A549 (cell line): ENCODE data around the gene DGCR2. TPM values are rescaled to one million over a fixed set of nuclear protein-coding genes. Genes with fewer than 3 reads are reported as not detected.

Experiments used
- ATAC-seq, 2 experiments: fragments of 200-7000 bp in 1 of 2; fragments of >200 bp in 1 of 2; cut with Nextera tagmentation in 1 of 2; cut with Tn5 transposase in 1 of 2; 3 replicates each; pipeline versions ENCODE4 v1.8.0 to v1.9.1; 2018 to 2020; ENCODE audit warnings: mild to moderate bottlenecking in 1 of 2, moderate library complexity in 1 of 2
- CTCF ChIA-PET: fragments of 300-600 bp; sonication (Branson Sonifier 250); formaldehyde crosslinking; extraction: SDS; loops from one replicate; lab custom pipeline; 2021; ENCODE audit warnings: antibody characterized with exemption, inconsistent platforms; lab: Yijun Ruan, JAX
- POLR2A ChIA-PET: fragments of 350-600 bp; formaldehyde crosslinking; extraction: SDS; loops from one replicate; lab custom pipeline; 2021; ENCODE audit warnings: antibody characterized with exemption, inconsistent platforms; lab: Yijun Ruan, JAX
- DNase-seq, 2 experiments: peaks; one replicate each; pipeline versions ENCODE4 v3.0.0 to v3.0.0-alpha.2; 2011 to 2016; ENCODE audit warnings: low read depth in 1 of 2, low spot score in 1 of 2
- FAIRE-seq: peaks from 2 replicates; lab custom pipeline; 2011; peaks lifted over from hg19 to GRCh38; lab: Jason Lieb, UNC
- H3K27ac ChIP-seq, 2 experiments: fragments of >200 bp; sonication (Bioruptor Twin); formaldehyde crosslinking; 3 replicates each; pipeline ENCODE4 v1.5.1; 2016 to 2017
- H3K4me1 ChIP-seq: fragments of >200 bp; sonication (Bioruptor Twin); formaldehyde crosslinking; 3 replicates; pipeline ENCODE4 v1.6.1; 2016
- H3K4me2 ChIP-seq: fragments of >200 bp; sonication (Bioruptor Twin); formaldehyde crosslinking; 3 replicates; pipeline ENCODE4 v1.6.1; 2016
- H3K4me3 ChIP-seq: fragments of >200 bp; sonication (Bioruptor Twin); formaldehyde crosslinking; 3 replicates; pipeline ENCODE4 v1.5.1; 2016
- H3K9me3 ChIP-seq: fragments of >200 bp; sonication (Bioruptor Twin); formaldehyde crosslinking; 3 replicates; pipeline ENCODE4 v1.6.1; 2016
- BCL3 ChIP-seq: fragments of >200 bp; sonication (Bioruptor Twin); formaldehyde crosslinking; IDR thresholded peaks from 3 replicates; pipeline ENCODE4 v1.6.1; 2016
- BHLHE40 ChIP-seq: IDR thresholded peaks from 2 replicates; pipeline ENCODE4 v1.6.1; 2012; ENCODE audit warnings: low read depth, low read length, inconsistent platforms
- CBX2 ChIP-seq: fragments of 200-600 bp; sonication (generic); IDR thresholded peaks from 2 replicates; pipeline ENCODE4 v1.6.1; 2016; ENCODE audit warnings: low read depth, mild to moderate bottlenecking, borderline replicate concordance
- CBX8 ChIP-seq: fragments of 200-600 bp; sonication (generic); IDR thresholded peaks from 2 replicates; pipeline ENCODE4 v1.6.1; 2016
- CHD4 ChIP-seq: fragments of 200-600 bp; sonication (generic); IDR thresholded peaks from 2 replicates; pipeline ENCODE4 v1.6.1; 2016; ENCODE audit warnings: antibody characterized with exemption, mild to moderate bottlenecking, borderline replicate concordance
- CTCF ChIP-seq: fragments of >200 bp; sonication (Bioruptor Twin); formaldehyde crosslinking; IDR thresholded peaks from 3 replicates; pipeline ENCODE4 v1.5.1; 2016
- E2F6 ChIP-seq: IDR thresholded peaks from 2 replicates; pipeline ENCODE4 v1.6.1; 2012; ENCODE audit warnings: low read depth, borderline replicate concordance
- EHF ChIP-seq: fragments of 250-450 bp; sonication (Bioruptor Pico); IDR thresholded peaks from 2 replicates; pipeline ENCODE4 v1.5.0; 2020; ENCODE audit warnings: mild to moderate bottlenecking
- FOSB ChIP-seq: fragments of 250-450 bp; sonication (Bioruptor Pico); IDR thresholded peaks from 2 replicates; pipeline ENCODE4 v1.5.0; 2020; ENCODE audit warnings: mild to moderate bottlenecking, moderate library complexity
- FOSL2 ChIP-seq, 2 experiments: fragments of 450-650 bp in 1 of 2; fragments of >200 bp in 1 of 2; sonication (Bioruptor Twin) in 1 of 2; formaldehyde crosslinking; IDR thresholded peaks; 2 replicates each; pipeline versions ENCODE4 v1.5.0 to v1.6.1; 2016 to 2020; ENCODE audit warnings: mild to moderate bottlenecking in 1 of 2, moderate library complexity in 1 of 2
- GATA3 ChIP-seq: IDR thresholded peaks from 2 replicates; pipeline ENCODE4 v1.6.1; 2012; ENCODE audit warnings: borderline replicate concordance
- HDAC2 ChIP-seq: fragments of 200-600 bp; sonication (generic); IDR thresholded peaks from 2 replicates; pipeline ENCODE4 v1.6.1; 2016
- HEYL ChIP-seq: fragments of 250-450 bp; sonication (Bioruptor Pico); IDR thresholded peaks from 2 replicates; pipeline ENCODE4 v1.8.0; 2021; ENCODE audit warnings: mild to moderate bottlenecking, moderate library complexity
- HOXB13 ChIP-seq: fragments of 250-450 bp; sonication (Bioruptor Pico); IDR thresholded peaks from 2 replicates; pipeline ENCODE4 v1.5.0; 2020; ENCODE audit warnings: low read depth, mild to moderate bottlenecking, moderate library complexity
- KDM1A ChIP-seq: fragments of 200-600 bp; sonication (generic); IDR thresholded peaks from 2 replicates; pipeline ENCODE4 v1.6.1; 2016; ENCODE audit warnings: low read depth, mild to moderate bottlenecking
- MAFK ChIP-seq: fragments of 450-650 bp; IDR thresholded peaks from 2 replicates; pipeline ENCODE4 v1.6.1; 2014; ENCODE audit not compliant: partially characterized antibody
- MAX ChIP-seq: IDR thresholded peaks from 2 replicates; pipeline ENCODE4 v1.6.1; 2012
- MAZ ChIP-seq: fragments of 150-350 bp; IDR thresholded peaks from 2 replicates; pipeline ENCODE4 v1.6.1; 2014; ENCODE audit warnings: antibody characterized with exemption, low read depth, low read length, borderline replicate concordance
- NFE2L2 ChIP-seq: fragments of 150-350 bp; conservative IDR thresholded peaks from 2 replicates; pipeline ENCODE4 v1.6.1; 2014; ENCODE audit warnings: low read length
- NR3C1 ChIP-seq: fragments of >200 bp; sonication (Bioruptor Twin); formaldehyde crosslinking; IDR thresholded peaks from 3 replicates; pipeline ENCODE4 v1.6.1; 2017
- POLR2AphosphoS2 ChIP-seq: conservative IDR thresholded peaks from 2 replicates; pipeline ENCODE4 v1.6.1; 2012; ENCODE audit warnings: low read length, improper control_type of control experiment, inconsistent platforms
- RAD21 ChIP-seq, 2 experiments: fragments of >200 bp in 1 of 2; sonication (Bioruptor Twin) in 1 of 2; formaldehyde crosslinking in 1 of 2; IDR thresholded peaks in 1 of 2; conservative IDR thresholded peaks in 1 of 2; 2 replicates in 1 of 2; 3 replicates in 1 of 2; pipeline ENCODE4 v1.6.1; 2012 to 2018; ENCODE audit warnings: inconsistent platforms in 1 of 2
- RCOR1 ChIP-seq: fragments of 150-350 bp; IDR thresholded peaks from 2 replicates; pipeline ENCODE4 v1.6.1; 2014; ENCODE audit warnings: antibody characterized with exemption, low read length, low read depth
- SMC3 ChIP-seq: fragments of >200 bp; sonication (Bioruptor Twin); formaldehyde crosslinking; IDR thresholded peaks from 3 replicates; pipeline ENCODE4 v1.6.1; 2018; ENCODE audit warnings: inconsistent platforms
- ZFP36 ChIP-seq: fragments of 450-650 bp; IDR thresholded peaks from 2 replicates; pipeline ENCODE4 v1.6.1; 2014; ENCODE audit warnings: borderline replicate concordance; ENCODE audit not compliant: partially characterized antibody
- WGBS: methylation state at CpG from one replicate; pipeline ENCODE4 v1.1.6; 2017; ENCODE audit errors: missing lambda C conversion rate; 5-methylcytosine and 5-hydroxymethylcytosine counted together
- polyA plus RNA-seq, 4 experiments: library from polyadenylated mRNA; depleted of rRNA in 3 of 4; stranded (reverse); fragments of >200 nt; fragmentation: RNase III in 1 of 4; extraction: RNeasy Plus Mini Kit Qiagen cat#74134 plus additional on column Dnase treatment in 1 of 4; gene quantifications; 2 replicates in 3 of 4; 3 replicates in 1 of 4; pipeline ENCODE4 v1.2.3, GENCODE V29; 2011 to 2017

DGCR2 gene
- polyA plus RNA-seq, 2 of the 4 experiments (the other 2 are of a cell fraction) = 10.6 to 17.9 TPM

GRCh38 chr22:19106886-19107729 is 15.1 kb downstream of the DGCR2 start:
- POLR2A ChIA-PET = no interaction called here
- ATAC-seq = no peak
- TF ChIP-seq CTCF (no peak), RAD21 (conservative IDR thresholded peaks at IDR 0.05 in 1 of 2, IDR thresholded peaks at IDR 0.05 in 1 of 2) (no peak), FOSB (CRISPR knock-in tag) (no peak), CBX2 (no peak), GATA3 (no peak), POLR2AphosphoS2 (no peak), SMC3 (no peak), FOSL2 (IDR thresholded peaks at IDR 0.05) (no peak), FOSL2 (CRISPR knock-in tag; IDR thresholded peaks at IDR 0.05) (no peak), KDM1A (no peak), MAX (no peak), NR3C1 (no peak), BHLHE40 (no peak), CHD4 (no peak), NFE2L2 (no peak), CBX8 (no peak), ZFP36 (no peak)
- Histone ChIP-seq H3K4me2 (no peak overlapping the region), H3K4me3 (no peak overlapping the region), H3K4me1 (peaks cover 15% of the 10 kb centered on the region; the same call in 2 of the 3 replicates), H3K27ac (no peak overlapping the region), H3K9me3 (no peaks in the 10 kb centered on the region)
- DNase-seq = no peak
- 92% methylated on average over 2 of the region's 3 CpGs for WGBS
- FAIRE-seq = no peak
- CTCF ChIA-PET = interaction anchor here (0.9 to 2.4 kb wide), 3 partner anchors 9 to 13 kb away, joined by 3 to 11 read pairs (median 9); no protein-coding TSS in a partner anchor

- POLR2A ChIA-PET = no interaction called here
- peak in 1 of 2 experiments; percentile 18 for DNase-seq
- CTCF ChIA-PET = interaction anchor here (0.9 to 2.4 kb wide), 3 partner anchors 8 to 12 kb away, joined by 3 to 11 read pairs (median 9); no protein-coding TSS in a partner anchor
Observed at GRCh38 chr22:19105867-19106802, 16.1 kb downstream of the DGCR2 start.

GRCh38 chr22:19105456-19105855 is 16.8 kb downstream of the DGCR2 start:
- Histone ChIP-seq H3K9me3 (no peaks in the 10 kb centered on the region), H3K27ac (no peak overlapping the region), H3K4me2 (no peak overlapping the region), H3K4me3 (no peak overlapping the region), H3K4me1 (peaks cover 15% of the 10 kb centered on the region; the same call in 2 of the 3 replicates)
- no peak for TF ChIP-seq BHLHE40
- TF ChIP-seq BCL3 = no peak
- no peak for TF ChIP-seq MAZ
- TF ChIP-seq HDAC2 = no peak
- TF ChIP-seq HEYL (CRISPR knock-in tag) = no peak
- no peak for TF ChIP-seq EHF (CRISPR knock-in tag)
- TF ChIP-seq MAFK = no peak
- no peak for TF ChIP-seq CBX2
- TF ChIP-seq E2F6 = no peak
- no peak for TF ChIP-seq RCOR1
- TF ChIP-seq POLR2AphosphoS2 = no peak
- ChIA-PET CTCF (interaction anchor here (2.3 kb wide), 1 partner anchor 10 kb away, joined by 11 read pairs; no protein-coding TSS in a partner anchor), POLR2A (no interaction called here)
- no peak for DNase-seq
- no peak for FAIRE-seq
- WGBS = 93% methylated on average over 8 of the region's 8 CpGs
- ATAC-seq = no peak

More at GRCh38 chr22:19105867-19106802, 16.1 kb downstream of the DGCR2 start:
- Histone ChIP-seq H3K4me2 (no peak overlapping the region), H3K27ac (no peak overlapping the region), H3K4me3 (no peak overlapping the region), H3K9me3 (no peaks in the 10 kb centered on the region), H3K4me1 (peaks cover 15% of the 10 kb centered on the region; the same call in 2 of the 3 replicates)
- FAIRE-seq (no peak), ATAC-seq (peak; percentile 85)
- 80% methylated on average over 11 of the region's 18 CpGs for WGBS
- TF ChIP-seq HOXB13 (CRISPR knock-in tag) (no peak), RAD21 (conservative IDR thresholded peaks at IDR 0.05 in 1 of 2, IDR thresholded peaks at IDR 0.05 in 1 of 2) (peak in 1 of 2 experiments; percentile 40; a peak in 1 of 5 replicates)
